Thyroid gland (tissue), 4 donors: ENCODE results near the gene GTF3C4. TPM values are rescaled to one million over a fixed set of nuclear protein-coding genes. Genes with fewer than 3 reads are reported as not detected.

ENCODE experiments used
- DNase-seq, 2 donors: peaks; one replicate each; pipeline ENCODE4 v3.0.0-alpha.2; 2019
- H3K27ac ChIP-seq, 3 donors: fragments of 200-600 bp; sonication (generic); 1 replicate in 2 of 3; 2 replicates in 1 of 3; pipeline ENCODE4 v1.5.1; 2016 to 2019; ENCODE audit warnings: mild to moderate bottlenecking in 1 of 3, moderate library complexity in 1 of 3
- H3K27me3 ChIP-seq: fragments of 200-600 bp; sonication (generic); one replicate; pipeline ENCODE4 v1.5.1; 2019
- H3K36me3 ChIP-seq, 2 donors: fragments of 200-600 bp; sonication (generic); one replicate each; pipeline ENCODE4 v1.5.1; 2016 to 2019
- H3K4me1 ChIP-seq, 2 donors: fragments of 200-600 bp; sonication (generic); one replicate each; pipeline ENCODE4 v1.5.1; 2017 to 2019
- H3K4me3 ChIP-seq, 3 donors: fragments of 200-600 bp; sonication (generic); replicated peaks in 1 of 3; 1 replicate in 2 of 3; 2 replicates in 1 of 3; pipeline ENCODE4 v1.5.1; 2016; ENCODE audit warnings: mild to moderate bottlenecking in 1 of 3
- H3K9me3 ChIP-seq: fragments of 200-600 bp; sonication (generic); one replicate; pipeline ENCODE4 v1.5.1; 2017
- CTCF ChIP-seq, 6 experiments: fragments of 200-600 bp in 3 of 6; fragments of 450-650 bp in 3 of 6; sonication (generic) in 3 of 6; IDR thresholded peaks; one replicate each; pipeline ENCODE4 v1.5.1; 2016 to 2019; ENCODE audit warnings: antibody characterized with exemption in 6 of 6, mild to moderate bottlenecking in 2 of 6, inconsistent platforms in 1 of 6, moderate library complexity in 1 of 6
- POLR2A ChIP-seq, 2 donors: fragments of 450-650 bp; IDR thresholded peaks; one replicate each; pipeline ENCODE4 v1.6.1; 2017; ENCODE audit warnings: antibody characterized with exemption in 2 of 2, mild to moderate bottlenecking in 2 of 2, moderate library complexity in 1 of 2
- WGBS, 2 donors: methylation state at CpG; one replicate each; pipeline ENCODE4 v1.1.5; 2017; 5-methylcytosine and 5-hydroxymethylcytosine counted together
- intact Hi-C: fragments of 100-400 bp; cut with DNase I; formaldehyde crosslinking; loops from one replicate; pipeline ENCODE4 v1.15.1; 2023
- total RNA-seq, 4 donors: library from RNA; depleted of rRNA; stranded (reverse); fragments of >200 nt; gene quantifications; one replicate each; pipeline ENCODE4 v1.2.3, GENCODE V29; 2016

GTF3C4 gene
- total RNA-seq, 4 donors from 2014 or later, result 20.5 to 25.0 (median 22.1) TPM

GRCh38 chr9:132673355-132673754 is 3.1 kb downstream of the GTF3C4 start:
- Histone ChIP-seq H3K4me1 (peaks cover 33% of the 10 kb centered on the region in 2 donors), H3K27me3 (no peaks in the 10 kb centered on the region), H3K36me3 (peaks cover 2 to 5% of the 10 kb centered on the region in 2 donors), H3K27ac (no peak overlapping the region), H3K9me3 (no peaks in the 10 kb centered on the region), H3K4me3 (no peak overlapping the region)
- no peak for TF ChIP-seq POLR2A (IDR thresholded peaks at IDR 0.05)
- no peak for TF ChIP-seq CTCF (IDR thresholded peaks at IDR 0.05)
- WGBS, 2 donors, result 36 to 37% methylated on average over 6 of the region's 6 CpGs
- intact Hi-C loops, result loop anchor here (5.0 to 10.0 kb wide), 2 partner anchors 91 to 204 kb away; partner anchors contain the start of genes AK8 and SPACA9
- no peak for DNase-seq

GRCh38 chr9:132674485-132674884 is 4.2 kb downstream of the GTF3C4 start:
- WGBS, 2 donors, result 89 to 91% methylated on average over 4 of the region's 4 CpGs
- Histone ChIP-seq H3K27me3 (no peaks in the 10 kb centered on the region), H3K9me3 (no peaks in the 10 kb centered on the region), H3K36me3 (peaks cover 13 to 17% of the 10 kb centered on the region in 2 donors), H3K4me1 (peaks cover 26 to 33% of the 10 kb centered on the region in 2 donors), H3K27ac (no peak overlapping the region), H3K4me3 (no peak overlapping the region)
- no peak for DNase-seq
- intact Hi-C loops, result loop anchor here (5.0 to 10.0 kb wide), 2 partner anchors 90 to 203 kb away; partner anchors contain the start of genes AK8 and SPACA9
- no peak for TF ChIP-seq POLR2A (IDR thresholded peaks at IDR 0.05)
- TF ChIP-seq CTCF (IDR thresholded peaks at IDR 0.05), result no peak

- peaks cover 20 to 22% of the 10 kb centered on the region in 2 donors for H3K36me3 ChIP-seq
- H3K27me3 ChIP-seq, result no peaks in the 10 kb centered on the region
- intact Hi-C loops, result loop anchor here (10.0 kb wide), 1 partner anchor 87 kb away; no protein-coding TSS in a partner anchor
- no peak overlapping the region for H3K4me3 ChIP-seq
- no peak for DNase-seq
- H3K4me1 ChIP-seq, result peaks cover 7 to 13% of the 10 kb centered on the region in 2 donors
- WGBS, 2 donors, result 91 to 97% methylated on average over 7 to 8 of the region's 8 CpGs
- no peak overlapping the region for H3K27ac ChIP-seq
- no peak for TF ChIP-seq CTCF (IDR thresholded peaks at IDR 0.05)
- no peak for TF ChIP-seq POLR2A (IDR thresholded peaks at IDR 0.05)
- H3K9me3 ChIP-seq, result no peaks in the 10 kb centered on the region
These were observed 7.7 kb downstream of the GTF3C4 start for GRCh38 chr9:132677976-132678375.

GRCh38 chr9:132679946-132680625 is 9.8 kb downstream of the GTF3C4 start:
- Histone ChIP-seq H3K9me3 (no peaks in the 10 kb centered on the region), H3K27me3 (no peaks in the 10 kb centered on the region), H3K4me3 (no peak overlapping the region), H3K4me1 (no peaks in the 10 kb centered on the region), H3K27ac (no peak overlapping the region), H3K36me3 (peaks cover 27 to 38% of the 10 kb centered on the region in 2 donors)
- 62 to 81% methylated on average over 3 of the region's 3 CpGs for WGBS, 2 donors
- TF ChIP-seq CTCF (IDR thresholded peaks at IDR 0.05) (no peak), POLR2A (IDR thresholded peaks at IDR 0.05) (no peak)
- intact Hi-C loops, result loop anchor here (10.0 kb wide), 1 partner anchor 85 kb away; no protein-coding TSS in a partner anchor
- no peak for DNase-seq

- no peak for DNase-seq
- intact Hi-C loops, result no loop called here
These were observed 11.3 kb downstream of the GTF3C4 start for GRCh38 chr9:132681561-132681960.

More at GRCh38 chr9:132681561-132681960, 11.3 kb downstream of the GTF3C4 start:
- H3K4me3 ChIP-seq, result no peak overlapping the region
- no peaks in the 10 kb centered on the region for H3K27me3 ChIP-seq
- no peaks in the 10 kb centered on the region for H3K4me1 ChIP-seq
- H3K27ac ChIP-seq, result no peak overlapping the region
- 76 to 87% methylated on average over 5 of the region's 5 CpGs for WGBS, 2 donors
- TF ChIP-seq CTCF (IDR thresholded peaks at IDR 0.05) (no peak), POLR2A (IDR thresholded peaks at IDR 0.05) (no peak)
- peaks cover 35 to 53% of the 10 kb centered on the region in 2 donors for H3K36me3 ChIP-seq
- no peaks in the 10 kb centered on the region for H3K9me3 ChIP-seq
